A673 (cell line): ENCODE results near the gene F2RL3. TPM values are rescaled to one million over a fixed set of nuclear protein-coding genes. Genes with fewer than 3 reads are reported as not detected.

Source experiments
- BruUV-seq: library from RNA; stranded (reverse); fragments of 400-500 nt; replicated peaks from 2 replicates; lab custom pipeline; 2021; lab: Mats Ljungman, UMichigan
- CTCF ChIA-PET: fragments of 300-600 bp; sonication (Branson Sonifier 250); formaldehyde crosslinking; loops from one replicate; lab custom pipeline; 2022; ENCODE audit warnings: antibody characterized with exemption; lab: Charles Lee
- POLR2A ChIA-PET: fragments of 300-600 bp; sonication (Branson Sonifier 250); formaldehyde crosslinking; loops from one replicate; lab custom pipeline; 2022; ENCODE audit warnings: antibody characterized with exemption; ENCODE audit not compliant: low non-redundant PET; lab: Charles Lee
- DNase-seq: peaks from one replicate; pipeline ENCODE4 v3.0.0-alpha.2; 2015; ENCODE audit warnings: low spot score
- H3K27ac ChIP-seq: fragments of 200-600 bp; sonication (generic); 2 replicates; pipeline ENCODE4 v1.5.1; 2016; ENCODE audit warnings: mixed run types, low read depth, mild to moderate bottlenecking, mixed read lengths, antibody characterized with exemption, low read length; ENCODE audit not compliant: poor library complexity, severe bottlenecking
- H3K27me3 ChIP-seq: fragments of 200-600 bp; sonication (generic); replicated peaks from 2 replicates; pipeline ENCODE4 v1.6.1; 2017; ENCODE audit warnings: mixed run types, low read depth, mild to moderate bottlenecking, mixed read lengths, antibody characterized with exemption, low read length; ENCODE audit not compliant: insufficient read depth, poor library complexity
- H3K36me3 ChIP-seq: fragments of 200-600 bp; sonication (generic); 2 replicates; pipeline ENCODE4 v1.6.1; 2016; ENCODE audit warnings: mixed run types, mild to moderate bottlenecking, mixed read lengths, antibody characterized with exemption, low read length; ENCODE audit not compliant: insufficient read depth, poor library complexity, severe bottlenecking
- H3K4me1 ChIP-seq: fragments of 200-600 bp; sonication (generic); 2 replicates; pipeline ENCODE4 v1.6.1; 2017; ENCODE audit warnings: mixed run types, mild to moderate bottlenecking, mixed read lengths, antibody characterized with exemption, low read length; ENCODE audit not compliant: insufficient read depth, poor library complexity, severe bottlenecking
- H3K4me3 ChIP-seq: fragments of 200-600 bp; sonication (generic); 2 replicates; pipeline ENCODE4 v1.5.1; 2016; ENCODE audit warnings: low read depth, mixed run types, mild to moderate bottlenecking, mixed read lengths, low read length; ENCODE audit not compliant: poor library complexity, severe bottlenecking
- H3K9me3 ChIP-seq: fragments of 200-600 bp; sonication (generic); 2 replicates; pipeline ENCODE4 v1.6.1; 2016; ENCODE audit warnings: mixed run types, low read depth, mild to moderate bottlenecking, mixed read lengths, antibody characterized with exemption, low read length; ENCODE audit not compliant: poor library complexity, severe bottlenecking
- EZH2 ChIP-seq: fragments of 200-600 bp; sonication (generic); IDR thresholded peaks from 2 replicates; pipeline ENCODE4 v1.6.1; 2017; ENCODE audit warnings: borderline replicate concordance, low read depth, mild to moderate bottlenecking, mixed read lengths, antibody characterized with exemption, low read length; ENCODE audit not compliant: poor library complexity, severe bottlenecking
- intact Hi-C: fragments of 100-400 bp; cut with micrococcal nuclease; formaldehyde crosslinking; loops from one replicate; pipeline ENCODE4 v1.10.0; 2022; ENCODE audit not compliant: unreplicated experiment
- total RNA-seq: library from RNA; stranded (reverse); gene quantifications from 2 replicates; pipeline ENCODE4 v1.2.3, GENCODE V29; 2021
- TF ChIP-seq, protein P1 (sequence below): fragments of 300-800, 200-600 bp; sonication (generic); conservative IDR thresholded peaks from 2 replicates; pipeline ENCODE4 v1.5.1; 2017; ENCODE audit warnings: low read depth, mild to moderate bottlenecking, antibody characterized with exemption, low read length, moderate library complexity, mixed read lengths

Gene F2RL3
- total RNA-seq, 1 experiment from 2014 or later = not detected

- TF ChIP-seq EZH2 = no peak
- TF ChIP-seq, protein P1, sequence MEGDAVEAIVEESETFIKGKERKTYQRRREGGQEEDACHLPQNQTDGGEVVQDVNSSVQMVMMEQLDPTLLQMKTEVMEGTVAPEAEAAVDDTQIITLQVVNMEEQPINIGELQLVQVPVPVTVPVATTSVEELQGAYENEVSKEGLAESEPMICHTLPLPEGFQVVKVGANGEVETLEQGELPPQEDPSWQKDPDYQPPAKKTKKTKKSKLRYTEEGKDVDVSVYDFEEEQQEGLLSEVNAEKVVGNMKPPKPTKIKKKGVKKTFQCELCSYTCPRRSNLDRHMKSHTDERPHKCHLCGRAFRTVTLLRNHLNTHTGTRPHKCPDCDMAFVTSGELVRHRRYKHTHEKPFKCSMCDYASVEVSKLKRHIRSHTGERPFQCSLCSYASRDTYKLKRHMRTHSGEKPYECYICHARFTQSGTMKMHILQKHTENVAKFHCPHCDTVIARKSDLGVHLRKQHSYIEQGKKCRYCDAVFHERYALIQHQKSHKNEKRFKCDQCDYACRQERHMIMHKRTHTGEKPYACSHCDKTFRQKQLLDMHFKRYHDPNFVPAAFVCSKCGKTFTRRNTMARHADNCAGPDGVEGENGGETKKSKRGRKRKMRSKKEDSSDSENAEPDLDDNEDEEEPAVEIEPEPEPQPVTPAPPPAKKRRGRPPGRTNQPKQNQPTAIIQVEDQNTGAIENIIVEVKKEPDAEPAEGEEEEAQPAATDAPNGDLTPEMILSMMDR = no peak
- Histone ChIP-seq H3K36me3 (peaks cover 71% of the 10 kb centered on the region), H3K27me3 (no peaks in the 10 kb centered on the region), H3K4me1 (no peaks in the 10 kb centered on the region), H3K4me3 (no peak overlapping the region), H3K9me3 (no peaks in the 10 kb centered on the region), H3K27ac (no peak overlapping the region)
- intact Hi-C loops = no loop called here
- DNase-seq = no peak
- ChIA-PET POLR2A (no interaction called here), CTCF (no interaction called here)
- BruUV-seq = no TSS peak
Measured at GRCh38 chr19:16851031-16851712, 37.6 kb upstream of the F2RL3 start.

DNA sequence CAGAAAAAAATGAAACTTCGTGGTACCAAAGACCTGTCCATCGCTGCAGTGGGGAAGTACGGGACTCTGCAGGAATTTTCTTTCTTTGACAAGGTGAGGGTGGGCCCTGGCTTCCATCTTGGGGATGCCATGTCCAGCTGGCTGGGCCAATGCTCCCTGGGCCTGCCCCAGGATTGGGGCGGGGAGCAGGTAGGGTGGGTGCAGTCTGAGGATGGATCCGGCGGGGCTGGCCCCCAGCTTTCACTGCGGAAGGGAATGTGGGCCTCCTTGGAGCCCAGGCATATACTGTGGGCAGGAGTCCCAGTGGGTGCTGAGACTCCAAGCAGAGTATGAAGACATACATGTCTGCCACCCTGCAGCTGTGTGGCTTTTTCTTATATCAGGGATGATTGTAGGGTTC is 35.7 kb upstream of the F2RL3 start:
- intact Hi-C loops = no loop called here
- H3K4me3 ChIP-seq = no peak overlapping the region
- no TSS peak for BruUV-seq

DNA sequence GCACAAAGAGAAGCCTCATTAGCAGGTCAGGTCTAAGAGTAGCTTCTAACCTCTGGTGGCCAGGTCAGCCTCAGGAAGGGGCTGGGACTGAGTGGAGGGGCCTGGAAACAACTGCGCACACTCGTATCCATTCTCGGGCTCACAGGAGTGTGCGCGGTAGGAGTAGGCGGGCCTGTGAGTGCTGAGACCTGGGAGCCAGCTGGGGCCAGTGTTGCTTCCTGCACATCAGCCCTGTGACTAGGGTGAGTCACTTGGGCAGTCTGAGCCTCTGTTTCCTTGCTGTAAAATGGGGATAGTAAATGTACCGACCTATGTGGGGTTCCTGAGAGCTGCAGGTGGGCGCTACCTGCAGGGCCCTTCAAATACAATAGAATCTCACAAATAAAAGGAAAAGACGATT is 32.7 kb upstream of the F2RL3 start:
- Histone ChIP-seq H3K4me3 (no peak overlapping the region), H3K9me3 (no peaks in the 10 kb centered on the region), H3K4me1 (no peaks in the 10 kb centered on the region), H3K36me3 (peaks cover 29% of the 10 kb centered on the region), H3K27ac (no peak overlapping the region), H3K27me3 (no peaks in the 10 kb centered on the region)
- no TSS peak for BruUV-seq
- TF ChIP-seq EZH2 = no peak
- TF ChIP-seq, protein P1 = no peak
- ChIA-PET CTCF (no interaction called here), POLR2A (no interaction called here)
- intact Hi-C loops = no loop called here
- no peak for DNase-seq

More for the DNA sequence above, 35.7 kb upstream of the F2RL3 start:
- H3K27me3 ChIP-seq = no peaks in the 10 kb centered on the region
- no peaks in the 10 kb centered on the region for H3K4me1 ChIP-seq
- ChIA-PET POLR2A (no interaction called here), CTCF (no interaction called here)
- TF ChIP-seq, protein P1 = no peak
- H3K9me3 ChIP-seq = no peaks in the 10 kb centered on the region
- no peak for DNase-seq
- peaks cover 59% of the 10 kb centered on the region for H3K36me3 ChIP-seq
- H3K27ac ChIP-seq = no peak overlapping the region
